D341Med (cell line): ENCODE data around the gene NID2.

Source experiments
- DNase-seq: peaks from one replicate; pipeline ENCODE4 v3.0.0; 2012; ENCODE audit warnings: low spot score

The NID2 gene

DNA sequence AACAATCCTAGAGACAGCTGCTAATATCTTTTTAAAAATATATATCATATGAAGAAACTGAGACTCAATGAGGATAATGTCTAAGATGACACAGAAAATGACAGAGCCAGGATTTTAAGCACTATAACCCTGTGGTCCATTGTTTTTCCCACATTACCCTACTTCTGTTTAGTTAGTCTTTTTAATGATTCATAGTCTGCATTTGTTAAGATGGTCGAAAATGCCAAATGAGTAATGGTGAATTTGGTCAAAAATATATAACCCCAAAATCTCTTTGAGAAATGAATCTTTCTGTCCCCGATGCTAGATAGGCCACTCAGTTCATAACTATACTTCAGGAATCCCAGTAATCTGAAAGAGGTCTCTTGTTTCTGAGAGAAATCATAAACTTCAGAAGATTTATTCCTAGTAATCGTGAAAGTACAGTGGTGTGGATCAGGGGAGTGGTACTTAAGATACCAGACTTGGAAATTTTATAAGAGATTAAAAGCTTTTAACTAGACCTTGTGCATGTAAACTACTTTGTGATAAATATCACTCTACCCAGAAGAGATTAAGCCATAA lies 68.8 kb downstream of the NID2 start:
- DNase-seq = no peak

GRCh38 chr14:51999084-51999483 lies 69.8 kb downstream of the NID2 start:
- no peak for DNase-seq

- DNase-seq = no peak
These were observed 70.5 kb downstream of the NID2 start for GRCh38 chr14:51998348-51998747.

DNA sequence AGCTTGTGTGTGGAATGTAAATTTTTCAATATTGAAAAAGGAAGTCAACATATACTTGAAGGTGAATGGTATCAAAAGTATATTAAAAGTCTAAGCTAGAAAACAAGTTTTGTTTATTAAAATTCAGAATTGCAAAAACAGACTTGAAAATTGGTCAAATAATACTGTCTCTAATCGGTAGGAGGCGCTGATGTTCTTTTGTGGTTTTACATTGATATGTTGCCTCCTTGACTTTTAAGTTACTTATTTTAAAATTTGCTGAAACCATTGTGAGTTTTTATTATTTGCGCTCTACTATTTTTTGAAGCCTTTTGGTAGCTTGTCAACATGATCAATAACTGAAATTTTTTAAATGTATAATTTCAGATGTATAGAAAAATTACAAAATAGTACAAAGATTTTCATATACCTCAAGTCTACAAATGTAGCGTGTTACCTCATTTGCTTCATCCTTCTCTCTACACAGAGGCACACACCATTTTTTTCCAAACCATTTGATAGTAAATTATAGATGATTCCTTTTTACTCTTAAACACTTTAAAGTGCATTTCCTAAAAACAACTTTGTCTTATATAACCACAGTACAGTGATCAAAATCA lies 72.6 kb downstream of the NID2 start:
- DNase-seq = no peak

GRCh38 chr14:51993285-51993920 lies 75.5 kb downstream of the NID2 start:
- DNase-seq = no peak

DNA sequence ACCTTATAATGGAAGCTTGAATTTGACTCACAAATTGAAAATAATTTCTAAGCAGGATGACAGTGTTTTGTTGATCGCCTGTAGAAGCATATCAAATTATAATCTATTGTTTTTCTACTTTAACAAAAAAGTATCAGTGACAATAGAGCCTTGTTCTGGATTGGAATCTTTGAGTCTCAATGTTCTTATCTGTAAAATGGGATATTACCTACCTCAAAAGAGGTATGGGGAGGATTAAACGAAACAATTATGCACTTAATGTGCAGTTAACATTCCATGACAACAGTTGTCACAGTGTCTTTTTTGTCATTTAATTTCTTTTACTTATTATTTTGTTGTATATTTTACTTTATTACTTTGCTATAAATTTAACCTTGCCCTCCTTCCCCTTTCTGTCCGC lies 78.4 kb downstream of the NID2 start:
- DNase-seq = no peak

DNA sequence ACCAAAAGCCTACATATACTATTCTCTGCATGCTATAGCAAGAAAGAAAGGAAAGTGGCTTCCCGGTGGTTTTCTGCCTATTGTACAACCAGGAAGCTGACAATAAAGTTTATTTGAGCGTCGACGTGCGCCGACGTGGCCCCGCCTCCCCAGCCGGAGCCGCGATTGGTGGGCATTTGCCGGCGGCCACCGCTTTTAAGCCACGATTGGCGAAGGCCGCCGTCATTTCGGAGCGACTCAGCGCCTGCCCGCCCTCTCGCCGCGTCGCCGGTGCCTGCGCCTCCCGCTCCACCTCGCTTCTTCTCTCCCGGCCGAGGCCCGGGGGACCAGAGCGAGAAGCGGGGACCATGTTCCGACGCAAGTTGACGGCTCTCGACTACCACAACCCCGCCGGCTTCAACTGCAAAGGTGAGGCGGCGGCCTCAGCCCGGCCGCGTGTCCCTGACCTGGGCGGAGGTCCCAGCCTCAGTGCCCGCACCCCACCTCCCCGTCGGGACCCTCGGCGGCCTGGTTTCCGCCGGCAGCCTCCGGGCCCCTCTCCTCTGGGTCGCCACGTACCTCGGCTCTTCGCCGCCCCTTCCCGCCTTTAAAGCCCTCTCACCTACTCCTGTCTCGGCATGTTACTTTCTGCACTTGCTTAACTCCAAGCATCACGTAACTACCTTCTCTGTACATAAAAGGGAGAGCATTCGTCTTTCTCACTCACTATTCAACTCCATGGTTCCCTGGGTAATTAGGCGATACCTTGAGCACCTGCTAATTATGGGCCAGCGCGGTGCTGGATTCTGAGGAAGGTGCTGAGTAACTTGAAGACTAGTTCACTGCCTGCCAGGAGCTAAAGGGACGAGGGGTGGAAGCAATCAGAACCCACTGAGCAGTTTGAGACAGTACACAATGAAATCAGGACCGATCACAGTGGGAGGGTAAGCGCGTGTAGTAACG lies 79.3 kb downstream of the NID2 start, which contains the start of gene RTRAF:
Gene RTRAF (plus strand): TSS at position 254 of the 942 bp plus-strand sequence. CDS start 94 bp downstream, at position 348.
- DNase-seq = peak; percentile 98

- DNase-seq = no peak
These were observed 80.6 kb downstream of the NID2 start for GRCh38 chr14:51988221-51988620.

- DNase-seq = no peak
These were observed 87.5 kb downstream of the NID2 start for GRCh38 chr14:51981218-51981854.

DNA sequence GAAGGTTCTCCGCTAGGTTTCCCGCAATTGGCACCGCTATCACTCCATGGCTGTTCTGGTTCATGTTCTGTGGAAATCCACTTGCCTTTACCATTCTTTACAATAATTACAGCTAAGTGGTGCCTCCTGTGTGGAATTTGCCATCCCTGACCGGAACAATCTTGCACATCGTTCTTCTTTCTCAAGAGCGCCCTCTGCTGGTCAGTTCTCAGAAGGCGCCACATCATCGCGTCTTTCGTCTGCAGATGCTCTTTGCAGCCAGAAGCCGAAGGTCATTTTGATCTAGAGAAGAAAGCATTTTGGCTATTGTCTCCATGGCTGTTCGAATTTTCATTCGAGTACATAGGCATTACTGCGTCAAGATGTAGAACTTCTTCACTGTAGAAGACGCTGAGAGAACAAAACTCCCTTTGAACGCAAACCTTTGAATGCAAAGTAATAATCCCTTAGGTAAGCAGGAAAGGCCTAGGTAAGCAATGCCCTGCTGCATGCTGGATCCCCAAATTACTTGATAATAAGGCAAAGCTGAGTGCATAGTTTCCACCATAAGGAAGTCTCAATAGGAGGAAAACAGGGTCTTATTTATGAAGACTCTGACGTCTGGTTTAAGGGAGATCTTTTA lies 89.7 kb downstream of the NID2 start:
- DNase-seq = peak; percentile 77

- DNase-seq = no peak
These were observed 90.2 kb downstream of the NID2 start for GRCh38 chr14:51978681-51979085.

- DNase-seq = no peak
These were observed 91.8 kb downstream of the NID2 start for GRCh38 chr14:51977075-51977474.

DNA sequence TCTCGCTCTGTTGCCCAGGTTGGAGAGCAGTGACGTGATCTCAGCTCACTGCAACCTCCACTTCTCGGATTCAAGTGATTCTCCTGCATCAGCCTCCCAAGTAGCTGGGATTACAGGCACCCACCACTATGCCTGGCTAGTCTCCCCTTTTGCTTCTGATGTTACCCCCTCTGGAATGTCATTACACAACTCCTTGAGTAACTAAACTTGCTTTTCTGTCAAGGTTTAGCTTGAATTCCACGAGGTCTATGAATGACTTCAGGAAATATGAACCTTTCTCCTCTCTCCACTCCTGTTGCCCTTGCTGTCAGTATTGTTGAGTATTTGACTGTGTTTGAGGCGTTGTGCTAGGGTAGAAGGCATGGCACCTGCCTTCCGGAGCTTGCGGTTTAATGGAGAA lies 96.3 kb downstream of the NID2 start:
- no peak for DNase-seq

DNA sequence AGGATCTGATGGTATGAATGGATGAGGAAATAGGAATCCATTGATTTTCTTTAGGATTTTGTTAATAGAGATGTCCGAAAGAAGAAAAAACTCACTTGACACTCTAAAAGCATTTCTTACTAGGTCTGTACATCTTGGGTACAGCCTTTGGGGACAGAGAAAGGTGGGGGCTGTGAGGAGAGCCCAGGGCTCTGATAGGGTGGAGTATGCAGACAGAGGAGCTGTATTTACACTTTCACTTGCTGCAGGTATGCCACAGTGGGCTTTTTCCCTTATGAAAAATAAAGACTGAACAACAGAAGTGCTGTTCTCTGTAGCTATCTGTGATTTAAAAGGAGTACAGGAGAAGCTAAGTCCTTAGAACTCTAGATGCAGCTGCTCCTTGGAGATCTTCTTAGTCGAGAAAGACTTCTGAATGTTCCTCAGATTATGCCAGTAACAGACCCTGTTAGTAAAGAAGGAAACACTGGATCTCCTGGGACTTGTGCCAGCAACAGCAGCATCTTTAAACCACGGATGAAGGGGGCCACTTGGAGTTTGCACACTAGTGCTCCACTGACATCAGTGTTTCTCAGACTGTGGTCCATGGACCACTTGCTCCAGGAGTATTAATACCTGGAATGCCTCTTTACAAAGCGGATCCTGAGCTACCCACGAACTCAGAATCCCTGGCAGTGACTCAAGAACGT lies 98.9 kb downstream of the NID2 start:
- DNase-seq = no peak

GRCh38 chr14:51967521-51967920 lies 101.3 kb downstream of the NID2 start:
- DNase-seq = no peak

GRCh38 chr14:51963286-51963685 lies 105.6 kb downstream of the NID2 start:
- DNase-seq = no peak

- DNase-seq = no peak
These were observed 106.1 kb downstream of the NID2 start for GRCh38 chr14:51962711-51963110.

GRCh38 chr14:51960866-51961265 lies 108.0 kb downstream of the NID2 start:
- DNase-seq = no peak

GRCh38 chr14:51959928-51960327 lies 108.9 kb downstream of the NID2 start:
- no peak for DNase-seq

DNA sequence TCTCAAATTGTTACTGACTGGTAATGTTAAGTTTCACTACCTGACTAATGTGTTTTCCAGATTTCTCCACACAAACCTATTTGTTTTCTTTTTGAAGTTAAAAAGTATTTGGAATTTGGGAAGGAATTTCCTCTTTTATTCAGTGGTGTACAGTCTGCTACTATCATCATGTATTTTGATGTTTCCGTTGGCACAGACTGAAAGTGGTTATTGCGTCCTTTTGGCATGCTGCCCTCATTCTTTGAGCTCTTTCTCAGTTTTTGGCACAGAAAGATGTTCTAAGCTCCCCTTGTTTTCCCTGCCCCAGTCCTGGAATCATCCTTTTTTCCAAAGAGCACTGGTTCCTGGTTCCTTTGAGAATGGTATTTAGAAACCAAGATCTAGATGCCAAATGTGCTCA lies 110.9 kb downstream of the NID2 start:
- no peak for DNase-seq
